HCT116 (cell line): Measurements from ENCODE around the gene GNB2. TPM values are rescaled to one million over a fixed set of nuclear protein-coding genes. Genes with fewer than 3 reads are reported as not detected.
"Not testable (repeated sequence)": the region's sequence is repeated elsewhere in the genome, so short reads cannot be mapped to it uniquely, and the experiment has no call there.

Source experiments
- ATAC-seq: fragments of 200-7000 bp; cut with Tn5 transposase; 2 replicates; pipeline ENCODE4 v1.9.1; 2020; ENCODE audit warnings: mild to moderate bottlenecking, moderate library complexity
- BruUV-seq: library from RNA; stranded (reverse); fragments of 400-500 nt; replicated peaks from 2 replicates; lab custom pipeline; 2021; lab: Mats Ljungman, UMichigan
- CTCF ChIA-PET: fragments of 300-600 bp; sonication (Branson Sonifier 250); formaldehyde crosslinking; loops from one replicate; lab custom pipeline; 2021; ENCODE audit warnings: antibody characterized with exemption; lab: Charles Lee
- POLR2A ChIA-PET: fragments of 300-600, 350-600 bp; sonication (Branson Sonifier 250); formaldehyde crosslinking; loops from one replicate; lab custom pipeline; 2021; ENCODE audit warnings: antibody characterized with exemption; lab: Charles Lee
- RAD21 ChIA-PET, 2 experiments: fragments of 300-600 bp; sonication (Branson Sonifier 250); formaldehyde crosslinking; loops; one replicate each; lab custom pipeline; 2023; ENCODE audit warnings: low total read pairs in 2 of 2; ENCODE audit not compliant: uncharacterized antibody in 2 of 2, unreplicated experiment in 2 of 2, low non-redundant PET in 1 of 2; lab: Charles Lee
- DNase-seq: peaks from one replicate; pipeline ENCODE4 v3.0.0-alpha.2; 2010; ENCODE audit warnings: low read depth, low spot score
- H2AFZ ChIP-seq: fragments of 200-600 bp; shearing (Covaris generic), sonication (generic); 2 replicates; pipeline ENCODE4 v1.6.1; 2017; ENCODE audit warnings: low read depth, mixed run types, mixed read lengths, antibody characterized with exemption, low read length; ENCODE audit not compliant: poor library complexity, severe bottlenecking
- H3K27ac ChIP-seq: 2 replicates; pipeline ENCODE4 v1.5.1; 2012; ENCODE audit warnings: low read depth, low read length
- H3K27me3 ChIP-seq: fragments of 200-600 bp; sonication (generic); 2 replicates; pipeline ENCODE4 v1.6.1; 2016; ENCODE audit warnings: mixed run types, low read length, mixed read lengths; ENCODE audit not compliant: insufficient read depth
- H3K36me3 ChIP-seq, 2 experiments: fragments of 200-500 bp in 1 of 2; fragments of 200-600 bp in 1 of 2; sonication (Bioruptor generic) in 1 of 2; sonication (generic) in 1 of 2; 2 replicates each; pipeline versions ENCODE4 v1.5.1 to v1.6.1; 2014 to 2016; ENCODE audit warnings: low read length in 2 of 2, inconsistent platforms in 1 of 2, mixed read lengths in 1 of 2, mixed run types in 1 of 2; ENCODE audit not compliant: insufficient read depth in 2 of 2, control insufficient read depth in 1 of 2
- H3K4me1 ChIP-seq, 2 experiments: fragments of 200-600 bp in 1 of 2; sonication (generic) in 1 of 2; 2 replicates each; pipeline versions ENCODE4 v1.5.1 to v1.6.1; 2012 to 2017; ENCODE audit warnings: low read length in 2 of 2, inconsistent platforms in 1 of 2, mild to moderate bottlenecking in 1 of 2, mixed read lengths in 1 of 2, mixed run types in 1 of 2, moderate library complexity in 1 of 2; ENCODE audit not compliant: insufficient read depth in 2 of 2, control insufficient read depth in 1 of 2
- H3K4me2 ChIP-seq: fragments of 200-600 bp; sonication (generic); 2 replicates; pipeline ENCODE4 v1.6.1; 2017; ENCODE audit warnings: mixed run types, low read length, mixed read lengths
- H3K4me3 ChIP-seq, 2 experiments: fragments of 200-600 bp in 1 of 2; sonication (generic) in 1 of 2; replicated peaks in 1 of 2; 2 replicates each; pipeline ENCODE4 v1.5.1; 2011 to 2016; ENCODE audit warnings: low read length in 2 of 2, control low read depth in 1 of 2, low read depth in 1 of 2, mild to moderate bottlenecking in 1 of 2, mixed read lengths in 1 of 2, mixed run types in 1 of 2
- H3K79me2 ChIP-seq: fragments of 200-600 bp; sonication (generic); 2 replicates; pipeline ENCODE4 v1.6.1; 2017; ENCODE audit warnings: mild to moderate bottlenecking, mixed run types, low read length, moderate library complexity, mixed read lengths; ENCODE audit not compliant: insufficient read depth
- H3K9ac ChIP-seq: fragments of 200-600 bp; sonication (generic); 2 replicates; pipeline ENCODE4 v1.6.1; 2016; ENCODE audit warnings: low read length, mixed read lengths
- H3K9me2 ChIP-seq: fragments of 200-600 bp; sonication (generic), shearing (Covaris generic); 2 replicates; pipeline ENCODE4 v1.6.1; 2017; ENCODE audit warnings: mixed run types, mild to moderate bottlenecking, moderate library complexity; ENCODE audit not compliant: insufficient read depth
- H3K9me3 ChIP-seq, 2 experiments: fragments of 200-500 bp in 1 of 2; fragments of 200-600 bp in 1 of 2; sonication (Bioruptor generic) in 1 of 2; sonication (generic) in 1 of 2; 2 replicates each; pipeline ENCODE4 v1.6.1; 2014 to 2017; ENCODE audit warnings: low read length in 2 of 2, mixed read lengths in 2 of 2, inconsistent platforms in 1 of 2, low read depth in 1 of 2, mild to moderate bottlenecking in 1 of 2, mixed run types in 1 of 2, moderate library complexity in 1 of 2; ENCODE audit not compliant: control insufficient read depth in 1 of 2, insufficient read depth in 1 of 2
- H4K20me1 ChIP-seq: fragments of 200-600 bp; sonication (generic), shearing (Covaris generic); 2 replicates; pipeline ENCODE4 v1.6.1; 2017; ENCODE audit warnings: mixed run types, mild to moderate bottlenecking, moderate library complexity; ENCODE audit not compliant: insufficient read depth
- CBX3 ChIP-seq: IDR thresholded peaks from 2 replicates; pipeline ENCODE4 v1.6.1; 2012; ENCODE audit warnings: low read depth
- EGR1 ChIP-seq: IDR thresholded peaks from 2 replicates; pipeline ENCODE4 v1.6.1; 2012; ENCODE audit warnings: low read depth
- ELF1 ChIP-seq: IDR thresholded peaks from 2 replicates; pipeline ENCODE4 v1.6.1; 2012; ENCODE audit warnings: low read depth, borderline replicate concordance
- EZH2 ChIP-seq: fragments of 200-600 bp; sonication (generic); IDR thresholded peaks from 2 replicates; pipeline ENCODE4 v1.6.1; 2017; ENCODE audit warnings: antibody characterized with exemption, mixed run types
- EZH2phosphoT487 ChIP-seq: fragments of 200-600 bp; IDR thresholded peaks from 2 replicates; pipeline ENCODE4 v1.6.1; 2018; ENCODE audit warnings: antibody characterized with exemption, borderline replicate concordance
- FOSL1 ChIP-seq: IDR thresholded peaks from 2 replicates; pipeline ENCODE4 v1.6.1; 2012; ENCODE audit warnings: low read depth
- JUND ChIP-seq: IDR thresholded peaks from 2 replicates; pipeline ENCODE4 v1.6.1; 2012
- POLR2A ChIP-seq: IDR thresholded peaks from 2 replicates; pipeline ENCODE4 v1.7.0; 2011; ENCODE audit warnings: borderline replicate concordance; ENCODE audit not compliant: insufficient read depth, insufficient read length; ENCODE audit errors: extremely low read depth
- POLR2AphosphoS5 ChIP-seq: IDR thresholded peaks from 2 replicates; pipeline ENCODE4 v1.6.1; 2011; ENCODE audit warnings: mild to moderate bottlenecking, low read depth, low read length, moderate library complexity
- RAD21 ChIP-seq: IDR thresholded peaks from 2 replicates; pipeline ENCODE4 v1.6.1; 2012; ENCODE audit warnings: low read depth, mild to moderate bottlenecking
- SIN3A ChIP-seq: IDR thresholded peaks from 2 replicates; pipeline ENCODE4 v1.6.1; 2012; ENCODE audit warnings: low read depth
- SRF ChIP-seq: IDR thresholded peaks from 2 replicates; pipeline ENCODE4 v1.6.1; 2012; ENCODE audit warnings: low read depth
- ZFX ChIP-seq: fragments of 450-650 bp; IDR thresholded peaks from 2 replicates; pipeline ENCODE4 v1.6.1; 2017
- ZNF274 ChIP-seq: fragments of 200-500 bp; sonication (Bioruptor generic); IDR thresholded peaks from 2 replicates; pipeline ENCODE4 v1.6.1; 2014; ENCODE audit warnings: mild to moderate bottlenecking, low read depth, low read length, inconsistent platforms
- intact Hi-C: fragments of 100-400 bp; cut with micrococcal nuclease; formaldehyde crosslinking; loops from 2 replicates; pipeline ENCODE4 v1.10.0; 2022
- total RNA-seq: library from RNA; stranded (reverse); gene quantifications from one replicate; pipeline ENCODE4 v1.2.1, GENCODE V29; 2021; ENCODE audit not compliant: unreplicated experiment
- TF ChIP-seq, protein P1 (sequence below): IDR thresholded peaks from 2 replicates; pipeline ENCODE4 v1.6.1; 2012

Gene GNB2
- total RNA-seq, 1 experiment from 2014 or later: 246 TPM

GRCh38 chr7:100711369-100711768 lies 37.8 kb downstream of the GNB2 start:
- TF ChIP-seq ZFX: no peak
- TF ChIP-seq CBX3: no peak
- TF ChIP-seq, protein P1, sequence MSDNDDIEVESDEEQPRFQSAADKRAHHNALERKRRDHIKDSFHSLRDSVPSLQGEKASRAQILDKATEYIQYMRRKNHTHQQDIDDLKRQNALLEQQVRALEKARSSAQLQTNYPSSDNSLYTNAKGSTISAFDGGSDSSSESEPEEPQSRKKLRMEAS: no peak
- TF ChIP-seq ZNF274: no peak
- no peak for TF ChIP-seq SRF
- TF ChIP-seq ELF1: no peak
- TF ChIP-seq EGR1: no peak
- peaks cover 4 to 12% of the 10 kb centered on the region in 2 experiments; a peak in 3 of 4 replicates for H3K36me3 ChIP-seq
- POLR2A ChIA-PET: interaction anchor here (0.6 kb wide), 1 partner anchor 141 kb away, joined by 3 read pairs; no protein-coding TSS in a partner anchor
- H3K9me2 ChIP-seq: no peaks in the 10 kb centered on the region
- no peak for ATAC-seq
- intact Hi-C loops: no loop called here
- H3K4me1 ChIP-seq: peaks cover 4 to 10% of the 10 kb centered on the region in 2 experiments; a peak in 3 of 4 replicates
- H4K20me1 ChIP-seq: peaks cover 5% of the 10 kb centered on the region; the same call in 1 of the 2 replicates
- no peak overlapping the region for H3K9ac ChIP-seq
- H3K79me2 ChIP-seq: peaks cover 21% of the 10 kb centered on the region
- RAD21 ChIA-PET: interaction anchor here in 1 of 2 experiments (0.7 kb wide), 1 partner anchor 44 kb away, joined by 4 read pairs; no protein-coding TSS in a partner anchor
- no peak overlapping the region for H2AFZ ChIP-seq
- H3K27ac ChIP-seq: no peak overlapping the region
- no peaks in the 10 kb centered on the region for H3K27me3 ChIP-seq
- BruUV-seq: no TSS peak
- CTCF ChIA-PET: no interaction called here
- no peaks in the 10 kb centered on the region for H3K9me3 ChIP-seq
- no peak overlapping the region for H3K4me2 ChIP-seq
- no peak overlapping the region for H3K4me3 ChIP-seq
- no peak for DNase-seq

- Histone ChIP-seq H3K4me2 (no peak overlapping the region), H3K9me3 (peaks cover 0 to 3% of the 10 kb centered on the region in 2 experiments; a peak in 1 of 4 replicates), H3K27me3 (no peaks in the 10 kb centered on the region), H4K20me1 (no peaks in the 10 kb centered on the region), H3K4me3 (no peak overlapping the region), H3K9ac (no peak overlapping the region), H2AFZ (no peak overlapping the region), H3K36me3 (no peaks in the 10 kb centered on the region), H3K27ac (no peak overlapping the region), H3K9me2 (no peaks in the 10 kb centered on the region), H3K4me1 (no peaks in the 10 kb centered on the region), H3K79me2 (no peaks in the 10 kb centered on the region)
- TF ChIP-seq EZH2: no peak
- no peak for TF ChIP-seq FOSL1
- no peak for TF ChIP-seq JUND
- TF ChIP-seq SIN3A: no peak
- no peak for TF ChIP-seq ELF1
- TF ChIP-seq CBX3: no peak
- TF ChIP-seq, protein P1: no peak
- no peak for TF ChIP-seq POLR2A
- TF ChIP-seq EZH2phosphoT487: no peak
- no peak for TF ChIP-seq ZNF274
- TF ChIP-seq EGR1: no peak
- TF ChIP-seq RAD21: no peak
- TF ChIP-seq POLR2AphosphoS5: no peak
- BruUV-seq: no TSS peak
- CTCF ChIA-PET: interaction anchor here (1.8 to 2.0 kb wide), 2 partner anchors 9 to 11 kb away, joined by 6 to 8 read pairs; partner anchors contain the start of gene POP7
- intact Hi-C loops: no loop called here
- POLR2A ChIA-PET: interaction anchor here (1.6 kb wide), 1 partner anchor 9 kb away, joined by 6 read pairs; the partner anchor contains the start of gene POP7
- RAD21 ChIA-PET: interaction anchor here in 1 of 2 experiments (0.6 kb wide), 1 partner anchor 16 kb away, joined by 3 read pairs; no protein-coding TSS in a partner anchor
- no peak for DNase-seq
- ATAC-seq: no peak
Measured at GRCh38 chr7:100714725-100715124, 41.2 kb downstream of the GNB2 start.

DNA sequence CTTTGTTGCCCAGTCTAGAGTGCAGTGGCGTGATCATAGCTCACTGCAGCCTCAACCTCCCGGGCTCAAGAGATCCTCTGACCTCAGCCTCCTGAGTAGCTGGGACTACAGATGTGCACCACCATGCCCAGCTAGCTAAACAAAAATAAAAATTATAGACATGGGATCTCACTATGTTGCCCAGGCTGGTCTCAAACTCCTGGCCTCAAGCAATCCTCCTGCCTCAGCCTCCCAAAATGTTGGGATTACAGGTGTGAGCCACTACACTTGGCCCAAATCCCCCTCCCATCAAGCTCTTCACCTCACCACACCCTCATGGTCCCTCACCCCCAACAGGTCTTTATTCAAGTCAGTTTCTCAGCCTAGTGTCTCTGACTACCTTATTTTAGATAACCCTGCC lies 43.5 kb downstream of the GNB2 start:
- H3K4me2 ChIP-seq, POLR2A ChIA-PET, H3K4me1 ChIP-seq, intact Hi-C loops, RAD21 ChIA-PET, BruUV-seq, H3K9ac ChIP-seq, H3K27ac ChIP-seq, H3K9me2 ChIP-seq, H2AFZ ChIP-seq, H3K4me3 ChIP-seq, H4K20me1 ChIP-seq, H3K36me3 ChIP-seq, H3K79me2 ChIP-seq, H3K9me3 ChIP-seq, DNase-seq, H3K27me3 ChIP-seq, ATAC-seq: not testable (repeated sequence)
- CTCF ChIA-PET: interaction anchor here (1.4 kb wide), 1 partner anchor 9 kb away, joined by 3 read pairs; no protein-coding TSS in a partner anchor
